Activated T-cell treated with anti-CD3 and anti-CD28 coated beads, Interleukin-2, amount 50 U/mL, for 72 hours (primary cell): ENCODE data around the gene SHROOM3. TPM values are rescaled to one million over a fixed set of nuclear protein-coding genes. Genes with fewer than 3 reads are reported as not detected.

ENCODE experiments used
- ATAC-seq, 2 donors: fragments of 150-1000 bp; cut with Tn5 transposase; replicated peaks in 1 of 2; 2 replicates each; pipeline ENCODE4 v1.10.0; 2021; ENCODE audit warnings: moderate library complexity in 2 of 2, mild to moderate bottlenecking in 1 of 2
- DNase-seq, 2 donors: peaks; one replicate each; pipeline ENCODE4 v3.0.0; 2021 to 2022; ENCODE audit warnings: mixed read lengths in 1 of 2
- H3K27ac Mint-ChIP-seq: one replicate; pipeline ENCODE4 v1.8.0; 2022; ENCODE audit warnings: mild to moderate bottlenecking, moderate library complexity, mixed read lengths
- H3K27me3 Mint-ChIP-seq: one replicate; pipeline ENCODE4 v1.8.0; 2022; ENCODE audit warnings: low read depth, mixed read lengths
- H3K36me3 Mint-ChIP-seq, 2 donors: one replicate each; pipeline ENCODE4 v1.8.0; 2022; ENCODE audit warnings: mixed read lengths in 2 of 2, mild to moderate bottlenecking in 1 of 2; ENCODE audit not compliant: insufficient read depth in 2 of 2
- H3K4me1 Mint-ChIP-seq: one replicate; pipeline ENCODE4 v1.8.0; 2022; ENCODE audit warnings: low read depth, mixed read lengths
- H3K4me3 Mint-ChIP-seq, 2 donors: one replicate each; pipeline ENCODE4 v1.8.0; 2022; ENCODE audit warnings: mild to moderate bottlenecking in 2 of 2, mixed read lengths in 2 of 2, moderate library complexity in 2 of 2
- H3K9me3 Mint-ChIP-seq, 2 donors: one replicate each; pipeline ENCODE4 v1.8.0; 2022; ENCODE audit warnings: mixed read lengths in 2 of 2
- total RNA-seq, 2 donors: library from RNA; stranded (reverse); gene quantifications; one replicate each; pipeline ENCODE4 v1.2.3, GENCODE V29; 2022

Gene SHROOM3
- total RNA-seq, 2 donors from 2014 or later, result 0.09 to 0.10 TPM

DNA sequence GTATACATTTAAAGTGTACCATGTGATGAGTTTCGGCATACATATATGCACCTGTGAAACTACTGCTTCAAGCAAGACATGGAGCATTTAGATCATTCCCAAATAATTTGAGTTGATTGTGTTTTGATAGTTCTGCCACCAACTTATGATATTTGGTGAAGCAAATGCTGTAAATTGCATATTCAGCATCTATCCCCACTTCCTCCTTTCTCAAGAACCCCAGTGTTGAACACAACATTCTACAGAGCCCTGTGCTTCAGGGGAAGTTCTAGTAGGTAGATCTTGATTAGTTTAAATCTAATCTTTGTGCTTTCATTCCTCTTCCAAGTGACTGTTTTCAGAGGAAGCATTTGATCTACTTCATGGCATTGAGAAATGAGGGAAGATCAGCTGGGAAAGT lies 5.4 kb upstream of the SHROOM3 start:
- Mint-ChIP-seq H3K4me1 (peaks cover 2% of the 10 kb centered on the region), H3K27me3 (peaks cover 23% of the 10 kb centered on the region), H3K9me3 (no peaks in the 10 kb centered on the region), H3K4me3 (no peak overlapping the region), H3K36me3 (no peaks in the 10 kb centered on the region), H3K27ac (no peak overlapping the region)
- DNase-seq (no peak), ATAC-seq (no peak)

GRCh38 chr4:76430519-76431388 lies 4.3 kb upstream of the SHROOM3 start:
- Mint-ChIP-seq H3K9me3 (no peaks in the 10 kb centered on the region), H3K4me3 (no peak overlapping the region), H3K4me1 (peaks cover 9% of the 10 kb centered on the region), H3K36me3 (no peaks in the 10 kb centered on the region), H3K27me3 (peaks cover 29% of the 10 kb centered on the region), H3K27ac (no peak overlapping the region)
- DNase-seq (no peak), ATAC-seq (peak in 1 of 2 donors; percentile 44)

DNA sequence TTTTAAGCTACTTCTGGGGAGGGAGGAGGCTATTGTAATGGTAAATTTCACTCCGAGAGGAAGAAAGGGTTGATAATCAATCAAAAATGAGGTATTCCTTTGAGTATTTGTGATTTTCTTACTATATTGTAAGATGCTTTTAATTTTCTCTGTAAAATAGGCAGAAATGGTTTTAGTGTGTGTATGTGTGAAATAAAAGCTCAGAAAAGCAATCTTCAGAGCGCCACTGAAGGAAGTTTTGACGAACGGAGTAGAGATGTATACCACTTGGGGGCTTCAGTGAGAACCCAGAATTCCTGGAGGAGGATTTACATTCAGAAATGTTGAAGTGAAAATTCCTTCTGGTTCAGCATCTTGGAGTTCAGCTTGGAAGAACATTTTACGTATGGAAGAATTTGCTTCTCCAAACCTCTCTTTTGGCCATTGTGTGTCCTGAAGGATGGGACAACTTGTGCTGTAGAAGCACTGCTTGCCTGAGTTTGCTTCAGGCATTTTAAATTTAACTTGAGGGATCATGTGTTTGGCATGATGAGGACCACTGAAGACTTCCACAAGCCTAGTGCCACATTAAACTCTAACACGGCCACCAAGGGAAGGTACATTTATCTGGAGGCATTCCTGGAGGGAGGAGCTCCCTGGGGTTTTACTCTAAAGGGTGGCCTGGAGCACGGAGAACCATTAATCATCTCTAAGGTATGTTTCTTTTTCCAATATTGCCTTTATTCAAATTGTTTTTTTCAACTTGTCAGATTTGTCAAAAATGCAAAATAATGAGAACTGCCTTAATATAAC lies 695 bp downstream of the SHROOM3 start:
- Mint-ChIP-seq H3K4me3 (no peak overlapping the region), H3K4me1 (peaks cover 9% of the 10 kb centered on the region), H3K9me3 (peaks cover 0 to 3% of the 10 kb centered on the region in 2 donors), H3K27me3 (peaks cover 47% of the 10 kb centered on the region), H3K36me3 (no peaks in the 10 kb centered on the region), H3K27ac (no peak overlapping the region)
- ATAC-seq (no peak), DNase-seq (no peak)

- Mint-ChIP-seq H3K9me3 (peaks cover 0 to 3% of the 10 kb centered on the region in 2 donors), H3K4me1 (peaks cover 9% of the 10 kb centered on the region), H3K4me3 (no peak overlapping the region), H3K27ac (no peak overlapping the region), H3K36me3 (no peaks in the 10 kb centered on the region), H3K27me3 (peaks cover 37% of the 10 kb centered on the region)
- DNase-seq (no peak), ATAC-seq (no peak)
Observed at GRCh38 chr4:76439491-76439890, 4.5 kb downstream of the SHROOM3 start.

GRCh38 chr4:76441881-76442280 lies 6.9 kb downstream of the SHROOM3 start:
- no peak overlapping the region for H3K27ac Mint-ChIP-seq
- no peaks in the 10 kb centered on the region for H3K36me3 Mint-ChIP-seq
- H3K4me1 Mint-ChIP-seq, result no peaks in the 10 kb centered on the region
- peaks cover 0 to 3% of the 10 kb centered on the region in 2 donors for H3K9me3 Mint-ChIP-seq
- H3K27me3 Mint-ChIP-seq, result peaks cover 21% of the 10 kb centered on the region
- no peak for DNase-seq
- no peak overlapping the region for H3K4me3 Mint-ChIP-seq
- ATAC-seq, result no peak

DNA sequence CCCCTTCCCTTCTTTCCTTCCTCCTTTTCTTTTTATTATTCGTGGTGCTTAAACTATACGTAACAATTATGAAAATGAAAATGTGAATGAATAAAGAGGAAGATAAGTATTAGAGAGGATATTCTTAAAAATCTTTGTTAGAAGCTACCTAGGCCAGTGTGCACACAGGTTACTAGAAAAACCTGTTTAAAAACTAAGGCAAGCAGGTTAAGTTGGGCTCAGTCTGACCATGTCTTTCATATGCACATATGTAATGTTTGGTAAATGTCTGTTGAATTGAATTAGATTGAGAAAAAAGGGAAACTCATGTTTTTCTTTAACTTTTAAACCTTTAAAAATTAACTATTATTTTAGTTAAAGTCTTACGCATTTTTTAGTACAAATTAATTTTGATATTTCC lies 7.8 kb downstream of the SHROOM3 start:
- Mint-ChIP-seq H3K27ac (no peak overlapping the region), H3K27me3 (peaks cover 16% of the 10 kb centered on the region), H3K9me3 (peaks cover 0 to 3% of the 10 kb centered on the region in 2 donors), H3K4me1 (no peaks in the 10 kb centered on the region), H3K36me3 (no peaks in the 10 kb centered on the region), H3K4me3 (no peak overlapping the region)
- DNase-seq, result no peak
- ATAC-seq, result no peak

- H3K27me3 Mint-ChIP-seq, result peaks cover 11% of the 10 kb centered on the region
Observed at GRCh38 chr4:76443376-76443775, 8.3 kb downstream of the SHROOM3 start.

GRCh38 chr4:76445911-76446310 lies 10.9 kb downstream of the SHROOM3 start:
- peaks cover 23% of the 10 kb centered on the region for H3K27me3 Mint-ChIP-seq
- H3K27ac Mint-ChIP-seq, result no peak overlapping the region
- DNase-seq (no peak), ATAC-seq (no peak)
- no peak overlapping the region for H3K4me3 Mint-ChIP-seq
- no peaks in the 10 kb centered on the region for H3K36me3 Mint-ChIP-seq
- peaks cover 6% of the 10 kb centered on the region for H3K4me1 Mint-ChIP-seq
- no peaks in the 10 kb centered on the region for H3K9me3 Mint-ChIP-seq

More at GRCh38 chr4:76443376-76443775, 8.3 kb downstream of the SHROOM3 start:
- no peak overlapping the region for H3K4me3 Mint-ChIP-seq
- no peak overlapping the region for H3K27ac Mint-ChIP-seq
- no peaks in the 10 kb centered on the region for H3K4me1 Mint-ChIP-seq
- peaks cover 0 to 2% of the 10 kb centered on the region in 2 donors for H3K9me3 Mint-ChIP-seq
- no peak for ATAC-seq
- no peaks in the 10 kb centered on the region for H3K36me3 Mint-ChIP-seq
- DNase-seq, result no peak

DNA sequence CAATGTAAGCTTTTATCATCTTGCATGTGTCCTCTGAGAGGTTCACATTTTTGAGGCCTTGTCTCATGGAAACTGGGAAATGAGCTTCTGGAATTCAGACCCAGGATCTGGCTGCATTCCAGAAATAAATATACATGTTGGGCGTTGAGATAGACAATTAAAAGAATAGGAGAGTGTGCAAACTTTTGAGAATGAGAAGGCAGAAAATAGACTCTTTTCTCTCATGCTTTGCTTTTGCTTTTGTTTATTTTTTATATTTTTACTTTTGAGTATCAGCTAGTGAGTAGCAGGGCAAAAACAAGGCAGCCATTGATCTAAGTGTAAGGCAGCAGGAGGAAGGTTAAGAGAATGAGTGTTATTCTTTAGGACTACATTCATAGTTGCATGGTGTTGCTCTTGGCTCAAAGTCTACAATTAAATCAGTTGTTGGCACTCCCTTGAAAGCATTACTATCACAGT lies 12.4 kb downstream of the SHROOM3 start:
- H3K4me3 Mint-ChIP-seq, result no peak overlapping the region
- H3K4me1 Mint-ChIP-seq, result peaks cover 6% of the 10 kb centered on the region
- ATAC-seq (no peak), DNase-seq (no peak)
- no peaks in the 10 kb centered on the region for H3K9me3 Mint-ChIP-seq
- H3K27ac Mint-ChIP-seq, result no peak overlapping the region
- H3K36me3 Mint-ChIP-seq, result no peaks in the 10 kb centered on the region
- peaks cover 32% of the 10 kb centered on the region for H3K27me3 Mint-ChIP-seq

- no peak overlapping the region for H3K27ac Mint-ChIP-seq
- H3K36me3 Mint-ChIP-seq, result no peaks in the 10 kb centered on the region
- peaks cover 6% of the 10 kb centered on the region for H3K4me1 Mint-ChIP-seq
- DNase-seq, result no peak
- H3K9me3 Mint-ChIP-seq, result no peaks in the 10 kb centered on the region
- H3K4me3 Mint-ChIP-seq, result no peak overlapping the region
- ATAC-seq, result no peak
- H3K27me3 Mint-ChIP-seq, result peaks cover 34% of the 10 kb centered on the region
Observed at GRCh38 chr4:76448211-76448610, 13.2 kb downstream of the SHROOM3 start.

- no peak overlapping the region for H3K27ac Mint-ChIP-seq
- ATAC-seq (no peak), DNase-seq (no peak)
- H3K27me3 Mint-ChIP-seq, result peaks cover 34% of the 10 kb centered on the region
- H3K4me3 Mint-ChIP-seq, result no peak overlapping the region
- H3K4me1 Mint-ChIP-seq, result peaks cover 6% of the 10 kb centered on the region
- H3K9me3 Mint-ChIP-seq, result no peaks in the 10 kb centered on the region
- H3K36me3 Mint-ChIP-seq, result no peaks in the 10 kb centered on the region
Observed at GRCh38 chr4:76449362-76449767, 14.3 kb downstream of the SHROOM3 start.

- H3K9me3 Mint-ChIP-seq, result no peaks in the 10 kb centered on the region
- H3K36me3 Mint-ChIP-seq, result no peaks in the 10 kb centered on the region
- peaks cover 34% of the 10 kb centered on the region for H3K27me3 Mint-ChIP-seq
- peaks cover 6% of the 10 kb centered on the region for H3K4me1 Mint-ChIP-seq
- H3K4me3 Mint-ChIP-seq, result no peak overlapping the region
- DNase-seq (no peak), ATAC-seq (no peak)
- H3K27ac Mint-ChIP-seq, result no peak overlapping the region
Observed at GRCh38 chr4:76449833-76450232, 14.8 kb downstream of the SHROOM3 start.

DNA sequence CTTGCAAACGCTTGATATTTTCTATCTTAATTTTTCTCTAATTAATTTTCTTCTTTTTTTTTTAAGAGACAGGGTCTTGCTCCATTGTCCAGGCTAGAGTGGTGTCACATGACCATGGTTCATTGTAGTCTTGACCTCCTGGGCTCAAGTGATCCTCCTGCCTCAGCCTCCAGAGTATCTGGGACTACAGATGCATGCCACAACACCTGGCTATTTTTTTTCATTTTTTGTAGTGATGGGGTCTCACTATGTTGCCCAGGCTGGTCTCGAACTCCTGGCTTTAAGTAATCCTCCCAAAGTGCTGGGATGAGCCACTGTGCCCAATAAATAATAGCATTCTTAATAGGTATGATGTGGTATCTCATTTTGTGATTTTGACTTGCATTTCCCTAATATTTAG lies 18.2 kb downstream of the SHROOM3 start:
- DNase-seq, result no peak
- H3K4me3 Mint-ChIP-seq, result no peak overlapping the region
- H3K4me1 Mint-ChIP-seq, result peaks cover 6% of the 10 kb centered on the region
- H3K36me3 Mint-ChIP-seq, result no peaks in the 10 kb centered on the region
- no peak for ATAC-seq
- H3K9me3 Mint-ChIP-seq, result no peaks in the 10 kb centered on the region
- H3K27me3 Mint-ChIP-seq, result peaks cover 41% of the 10 kb centered on the region
- no peak overlapping the region for H3K27ac Mint-ChIP-seq
